Chondrocyte (in vitro differentiated cells): ENCODE results near the gene MRTFA. TPM values are rescaled to one million over a fixed set of nuclear protein-coding genes. Genes with fewer than 3 reads are reported as not detected.
"Not testable (repeated sequence)": the region's sequence is repeated elsewhere in the genome, so short reads cannot be mapped to it uniquely, and the experiment has no call there.

Experiments used
- DNase-seq: peaks from one replicate; pipeline ENCODE4 v3.0.0; 2021; ENCODE audit warnings: mixed read lengths, low spot score
- H3K27ac Mint-ChIP-seq: one replicate; pipeline ENCODE4 v1.8.0; 2021; ENCODE audit warnings: mild to moderate bottlenecking, moderate library complexity, mixed read lengths; ENCODE audit not compliant: unreplicated experiment
- H3K27me3 Mint-ChIP-seq: 2 replicates; pipeline ENCODE4 v1.8.0; 2021; ENCODE audit warnings: low read depth, mixed read lengths
- H3K36me3 Mint-ChIP-seq: 2 replicates; pipeline ENCODE4 v1.8.0; 2021; ENCODE audit warnings: low read depth, mixed read lengths
- H3K4me1 Mint-ChIP-seq: 2 replicates; pipeline ENCODE4 v1.8.0; 2021; ENCODE audit warnings: low read depth, mild to moderate bottlenecking, mixed read lengths
- H3K4me3 Mint-ChIP-seq: one replicate; pipeline ENCODE4 v1.8.0; 2021; ENCODE audit warnings: mild to moderate bottlenecking, moderate library complexity, mixed read lengths; ENCODE audit not compliant: unreplicated experiment
- H3K9me3 Mint-ChIP-seq: 2 replicates; pipeline ENCODE4 v1.8.0; 2021; ENCODE audit warnings: low read depth, mixed read lengths
- CTCF ChIP-seq: fragments of 200-600 bp; sonication (generic); IDR thresholded peaks from 2 replicates; pipeline ENCODE4 v1.5.0; 2021; ENCODE audit warnings: antibody characterized with exemption, mild to moderate bottlenecking, moderate library complexity
- total RNA-seq: library from RNA; stranded (reverse); gene quantifications from 3 replicates; pipeline ENCODE4 v1.2.1, GENCODE V29; 2021

MRTFA gene
- total RNA-seq, 1 donor from 2014 or later = 69.8 TPM

DNA sequence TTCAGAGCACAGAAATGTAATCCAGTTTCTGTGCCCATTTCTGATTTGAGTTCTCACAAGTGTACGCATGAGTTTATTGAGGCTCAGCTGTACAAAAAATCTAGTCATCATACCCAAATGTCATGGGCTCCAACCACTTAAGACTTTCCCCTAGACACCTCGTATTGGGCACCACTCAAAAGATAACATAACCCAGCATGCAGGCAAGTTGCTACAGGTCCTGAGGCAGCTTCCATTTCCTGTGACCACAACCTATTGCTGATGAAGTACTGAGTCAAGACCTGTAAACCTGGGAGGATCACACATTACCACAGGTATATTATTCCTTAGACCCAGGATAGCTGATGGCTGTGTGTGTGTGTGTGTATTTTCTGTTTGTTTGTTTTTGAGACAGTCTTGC, 95.2 kb downstream of the MRTFA start:
- DNase-seq = no peak
- Mint-ChIP-seq H3K9me3 (no peaks in the 10 kb centered on the region), H3K27ac (no peak overlapping the region), H3K4me1 (peaks cover 20% of the 10 kb centered on the region), H3K27me3 (no peaks in the 10 kb centered on the region), H3K36me3 (no peaks in the 10 kb centered on the region), H3K4me3 (no peak overlapping the region)
- no peak for TF ChIP-seq CTCF

DNA sequence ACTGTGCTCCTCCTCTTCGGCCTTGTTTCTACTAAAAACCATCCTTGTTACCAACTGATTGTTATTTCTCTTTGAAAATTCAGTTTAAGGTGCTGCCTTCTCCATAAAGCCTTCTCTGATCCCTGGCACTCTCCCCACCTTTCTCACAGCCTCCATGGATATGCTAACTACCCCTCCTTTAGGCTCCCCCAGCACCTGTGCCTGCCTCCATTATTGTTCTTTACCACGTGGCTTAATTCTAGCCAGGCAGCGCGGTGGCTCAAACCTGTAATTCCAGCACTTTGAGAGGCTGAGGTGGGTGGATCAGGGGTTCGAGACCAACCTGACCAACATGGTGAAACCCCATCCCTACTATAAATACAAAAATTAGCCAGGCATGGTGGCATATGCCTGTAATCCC, 96.3 kb downstream of the MRTFA start:
- no peak overlapping the region for H3K4me3 Mint-ChIP-seq
- no peak for DNase-seq
- H3K27me3 Mint-ChIP-seq = no peaks in the 10 kb centered on the region
- H3K9me3 Mint-ChIP-seq = no peaks in the 10 kb centered on the region
- H3K4me1 Mint-ChIP-seq = peaks cover 25% of the 10 kb centered on the region
- no peak overlapping the region for H3K27ac Mint-ChIP-seq
- no peak for TF ChIP-seq CTCF
- H3K36me3 Mint-ChIP-seq = no peaks in the 10 kb centered on the region

DNA sequence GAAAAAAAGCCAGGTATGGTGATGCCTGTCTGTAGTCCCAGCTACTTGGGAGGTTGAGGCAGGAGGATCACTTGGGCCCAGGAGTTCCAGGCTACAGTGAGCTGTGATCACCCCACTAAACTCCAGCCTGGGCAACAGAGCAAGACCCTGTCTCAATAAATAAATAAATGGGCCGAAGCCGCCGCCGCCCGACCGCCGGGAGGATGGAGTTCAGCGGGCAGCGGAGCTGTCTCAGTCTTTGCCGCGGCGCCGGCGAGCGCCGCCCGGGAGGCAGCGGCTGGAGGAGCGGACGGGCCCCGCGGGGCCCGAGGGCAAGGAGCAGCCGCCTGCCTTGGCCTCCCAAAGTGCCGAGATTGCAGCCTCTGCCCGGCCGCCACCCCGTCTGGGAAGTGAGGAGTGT, 100.4 kb downstream of the MRTFA start:
- peaks cover 48% of the 10 kb centered on the region for H3K4me1 Mint-ChIP-seq
- not testable (repeated sequence) for H3K27me3 Mint-ChIP-seq, H3K9me3 Mint-ChIP-seq, H3K27ac Mint-ChIP-seq, DNase-seq, H3K36me3 Mint-ChIP-seq, H3K4me3 Mint-ChIP-seq

- Mint-ChIP-seq H3K27ac (peak overlapping the region; percentile 88), H3K27me3 (no peaks in the 10 kb centered on the region), H3K4me1 (peaks cover 49% of the 10 kb centered on the region), H3K4me3 (no peak overlapping the region), H3K36me3 (no peaks in the 10 kb centered on the region), H3K9me3 (no peaks in the 10 kb centered on the region)
- TF ChIP-seq CTCF = no peak
- DNase-seq = no peak
These were observed 100.9 kb downstream of the MRTFA start for GRCh38 chr22:40535642-40536041.

GRCh38 chr22:40535189-40535512, 101.4 kb downstream of the MRTFA start:
- TF ChIP-seq CTCF = no peak
- Mint-ChIP-seq H3K36me3 (no peaks in the 10 kb centered on the region), H3K27me3 (no peaks in the 10 kb centered on the region), H3K4me3 (no peak overlapping the region), H3K27ac (peak overlapping the region; percentile 88), H3K9me3 (no peaks in the 10 kb centered on the region), H3K4me1 (peaks cover 54% of the 10 kb centered on the region)
- no peak for DNase-seq

DNA sequence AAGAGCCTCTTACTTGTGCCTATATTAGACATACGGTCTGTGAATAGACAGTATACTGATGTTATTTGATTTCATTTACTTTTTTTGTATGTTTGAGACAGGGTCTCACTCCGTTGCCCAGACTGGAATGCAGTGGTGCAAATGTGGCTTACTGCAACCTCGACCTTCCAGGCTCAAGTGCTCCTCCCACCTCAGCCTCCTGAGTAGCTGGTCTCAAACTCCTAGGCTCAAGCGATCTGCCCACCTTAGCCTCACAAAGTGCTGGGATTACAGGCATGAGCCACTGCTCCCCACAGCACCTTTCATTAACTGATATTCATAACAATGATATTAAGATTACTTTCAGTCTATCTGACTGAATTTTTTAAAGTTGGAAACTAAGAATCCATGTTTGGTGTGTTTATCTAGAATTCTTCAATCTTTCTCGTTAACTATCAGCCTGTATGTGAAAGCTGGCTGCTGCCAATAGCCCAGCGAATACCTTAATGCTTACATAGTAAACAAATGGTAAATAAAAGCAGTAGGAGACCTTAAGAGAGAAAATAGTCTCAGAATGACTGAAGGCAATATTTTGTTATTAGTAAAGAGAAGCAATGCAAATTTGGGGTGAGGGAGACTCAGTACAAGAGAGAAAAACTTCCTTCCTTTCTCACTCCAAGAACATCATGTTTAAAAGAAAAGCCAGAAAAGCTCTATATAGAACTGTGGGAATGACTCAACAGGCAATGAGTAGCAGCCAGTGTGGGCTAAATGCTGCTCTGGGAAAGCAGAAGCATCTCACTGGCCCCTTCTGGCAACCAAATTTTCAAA, 101.9 kb downstream of the MRTFA start:
- peak overlapping the region; percentile 88 for H3K27ac Mint-ChIP-seq
- H3K36me3 Mint-ChIP-seq = no peaks in the 10 kb centered on the region
- H3K4me3 Mint-ChIP-seq = peak overlapping the region; percentile 72
- no peak for TF ChIP-seq CTCF
- H3K9me3 Mint-ChIP-seq = no peaks in the 10 kb centered on the region
- no peak for DNase-seq
- no peaks in the 10 kb centered on the region for H3K27me3 Mint-ChIP-seq
- H3K4me1 Mint-ChIP-seq = peaks cover 60% of the 10 kb centered on the region
